ENCODE measurements around the gene DECR2. TPM values are rescaled to one million over a fixed set of nuclear protein-coding genes. Genes with fewer than 3 reads are reported as not detected.

The DECR2 gene
- total RNA-seq, 1 donor from 2014 or later: 17.4 TPM

GRCh38 chr16:375212-375611, 26.5 kb upstream of the DECR2 start:
- H3K4me2 ChIP-seq (ENCODE audit: low read length): no peak overlapping the region
- H3K27ac ChIP-seq (ENCODE audit: low read depth, low read length): no peak overlapping the region

GRCh38 chr16:375927-376816, 25.5 kb upstream of the DECR2 start:
- Histone ChIP-seq H3K27ac (ENCODE audit: low read depth, low read length) (no peak overlapping the region), H3K4me2 (ENCODE audit: low read length) (no peak overlapping the region), H4K20me1 (ENCODE audit: insufficient read depth, low read length) (peaks cover 30% of the 10 kb centered on the region), H3K9me3 (ENCODE audit: insufficient read depth, low read depth, low read length) (no peaks in the 10 kb centered on the region), H3K9ac (ENCODE audit: low read length) (no peak overlapping the region), H3K79me2 (ENCODE audit: insufficient read depth, low read length) (peaks cover 24% of the 10 kb centered on the region), H2AFZ (ENCODE audit: low read depth, low read length) (no peak overlapping the region), H3K4me1 (ENCODE audit: insufficient read depth, low read length) (peaks cover 3% of the 10 kb centered on the region), H3K36me3 (ENCODE audit: insufficient read depth, low read length) (no peaks in the 10 kb centered on the region), H3K4me3 (ENCODE audit: insufficient read depth, low read depth, low read length) (no peak overlapping the region), H3K27me3 (ENCODE audit: insufficient read depth, low read length) (no peaks in the 10 kb centered on the region)
- no peaks in the 10 kb centered on the region for H3K9me3 Mint-ChIP-seq (ENCODE audit: unreplicated experiment)
- peaks cover 3% of the 10 kb centered on the region for H3K4me1 Mint-ChIP-seq (ENCODE audit: low read depth, unreplicated experiment)
- TF ChIP-seq EZH2 (IDR thresholded peaks at IDR 0.05; ENCODE audit: insufficient read depth, low read length) (no peak), CTCF (IDR thresholded peaks at IDR 0.05; ENCODE audit: insufficient read depth, low read depth, low read length) (no peak)
- H3K4me3 Mint-ChIP-seq (ENCODE audit: unreplicated experiment): no peak overlapping the region
- no peak overlapping the region for H3K27ac Mint-ChIP-seq (ENCODE audit: unreplicated experiment)
- no peaks in the 10 kb centered on the region for H3K36me3 Mint-ChIP-seq (ENCODE audit: low read depth, unreplicated experiment)
- FAIRE-seq: no peak
- no peaks in the 10 kb centered on the region for H3K27me3 Mint-ChIP-seq (ENCODE audit: low read depth, unreplicated experiment)
- DNase-seq (ENCODE audit: low read depth): no peak

More at GRCh38 chr16:375212-375611, 26.5 kb upstream of the DECR2 start:
- no peaks in the 10 kb centered on the region for H3K4me1 ChIP-seq (ENCODE audit: insufficient read depth, low read length)
- H3K36me3 Mint-ChIP-seq (ENCODE audit: low read depth, unreplicated experiment): peaks cover 2% of the 10 kb centered on the region
- H4K20me1 ChIP-seq (ENCODE audit: insufficient read depth, low read length): peaks cover 22% of the 10 kb centered on the region
- no peaks in the 10 kb centered on the region for H3K9me3 Mint-ChIP-seq (ENCODE audit: unreplicated experiment)
- H3K27me3 Mint-ChIP-seq (ENCODE audit: low read depth, unreplicated experiment): no peaks in the 10 kb centered on the region
- TF ChIP-seq EZH2 (IDR thresholded peaks at IDR 0.05; ENCODE audit: insufficient read depth, low read length): no peak
- TF ChIP-seq CTCF (IDR thresholded peaks at IDR 0.05; ENCODE audit: insufficient read depth, low read depth, low read length): no peak
- H3K4me1 Mint-ChIP-seq (ENCODE audit: low read depth, unreplicated experiment): peaks cover 8% of the 10 kb centered on the region
- H3K27ac Mint-ChIP-seq (ENCODE audit: unreplicated experiment): no peak overlapping the region
- no peak for DNase-seq (ENCODE audit: low read depth)
- no peak overlapping the region for H3K4me3 Mint-ChIP-seq (ENCODE audit: unreplicated experiment)
- H3K9ac ChIP-seq (ENCODE audit: low read length): no peak overlapping the region
- no peaks in the 10 kb centered on the region for H3K9me3 ChIP-seq (ENCODE audit: insufficient read depth, low read depth, low read length)
- H3K27me3 ChIP-seq (ENCODE audit: insufficient read depth, low read length): no peaks in the 10 kb centered on the region
- no peak for FAIRE-seq
- no peak overlapping the region for H2AFZ ChIP-seq (ENCODE audit: low read depth, low read length)
- H3K36me3 ChIP-seq (ENCODE audit: insufficient read depth, low read length): no peaks in the 10 kb centered on the region
- H3K4me3 ChIP-seq (ENCODE audit: insufficient read depth, low read depth, low read length): no peak overlapping the region
- peaks cover 19% of the 10 kb centered on the region for H3K79me2 ChIP-seq (ENCODE audit: insufficient read depth, low read length)
